ENCODE data around the gene FAM25G.

GRCh38 chr10:47449979-47450378, 41.5 kb downstream of the FAM25G start:
- TF ChIP-seq CTCF (conservative IDR thresholded peaks at IDR 0.05; ENCODE audit: low read depth, low read length) (no peak), EZH2 (IDR thresholded peaks at IDR 0.05; ENCODE audit: borderline replicate concordance, low read depth, low read length, poor library complexity, severe bottlenecking) (no peak)

All from A673 (cell line).